ENCODE data around the gene EDEM3.

Gene EDEM3

DNA sequence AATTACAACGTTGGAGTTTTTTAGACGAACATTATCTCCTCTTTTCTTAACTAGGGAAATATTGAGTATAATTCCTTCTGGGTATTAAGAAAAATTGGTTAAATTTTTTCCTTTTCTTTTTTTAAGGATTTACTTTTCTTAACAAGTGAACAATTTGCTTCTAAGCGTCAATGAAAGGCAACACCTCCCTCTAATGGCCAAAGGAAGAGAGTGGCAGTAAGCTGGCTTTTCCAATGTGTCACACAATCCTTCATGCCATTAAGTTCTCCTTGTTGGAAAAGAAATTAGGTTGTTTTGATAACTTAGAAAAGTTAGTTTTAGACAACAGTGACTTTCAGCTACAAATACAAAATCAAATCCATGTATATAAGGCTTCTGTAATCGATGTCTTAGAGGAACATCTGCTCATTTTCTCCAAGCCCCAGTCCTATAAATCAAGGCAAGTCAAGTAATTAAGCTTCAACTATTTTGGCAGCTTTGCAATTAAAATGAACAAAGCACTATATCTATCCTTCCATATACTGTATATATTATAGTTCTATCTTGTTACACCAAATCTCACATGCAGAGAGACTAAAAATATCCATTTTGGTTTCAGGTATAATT lies 62.8 kb downstream of the EDEM3 start:
- Histone ChIP-seq H3K9ac (ENCODE audit: low read depth, low read length, poor library complexity, severe bottlenecking) (no peak overlapping the region), H3K9me3 (ENCODE audit: insufficient read depth, low read depth, low read length) (no peaks in the 10 kb centered on the region), H3K4me1 (ENCODE audit: insufficient read depth, low read length, poor library complexity, severe bottlenecking) (no peaks in the 10 kb centered on the region), H3F3A (ENCODE audit: low read depth) (no peaks in the 10 kb centered on the region), H3K79me2 (ENCODE audit: insufficient read depth, low read length) (no peaks in the 10 kb centered on the region), H4K20me1 (ENCODE audit: insufficient read depth, low read length, poor library complexity, severe bottlenecking) (no peaks in the 10 kb centered on the region), H3K4me3 (ENCODE audit: low read length, poor library complexity, severe bottlenecking) (no peak overlapping the region), H3K9me2 (replicated peaks; ENCODE audit: low read depth, low read length) (no peaks in the 10 kb centered on the region), H2AFZ (ENCODE audit: low read length) (no peak overlapping the region), H3K36me3 (ENCODE audit: insufficient read depth, low read length) (peaks cover 41% of the 10 kb centered on the region), H3K4me2 (ENCODE audit: low read depth, low read length, poor library complexity, severe bottlenecking) (no peak overlapping the region), H3K27me3 (ENCODE audit: insufficient read depth, low read length, poor library complexity, severe bottlenecking) (no peaks in the 10 kb centered on the region)
- no peak for TF ChIP-seq EZH2phosphoT487 (IDR thresholded peaks at IDR 0.05; ENCODE audit: borderline replicate concordance)
- TF ChIP-seq CTCF (conservative IDR thresholded peaks at IDR 0.05; ENCODE audit: low read length): peak; percentile 85

DNA sequence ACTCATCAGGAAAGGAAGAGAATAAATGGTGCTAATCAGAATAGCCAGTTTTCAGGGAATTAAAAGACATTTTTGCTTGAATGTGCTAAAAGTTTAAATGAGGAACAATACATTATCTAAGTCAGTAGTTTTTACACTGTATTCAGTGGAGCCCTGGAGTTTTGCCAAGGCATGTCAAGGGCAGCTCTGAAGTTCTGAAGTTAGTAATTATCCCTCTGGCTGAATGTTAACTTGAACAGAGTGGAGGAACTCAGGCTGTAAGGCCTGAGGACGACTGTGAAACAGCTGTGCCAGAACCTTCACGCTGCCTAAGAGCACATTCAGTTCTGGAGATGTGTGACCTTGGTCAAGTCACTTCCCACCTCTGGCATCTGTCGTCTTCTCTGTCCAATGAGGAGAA lies 68.1 kb downstream of the EDEM3 start:
- H3K36me3 ChIP-seq (ENCODE audit: insufficient read depth, low read length): no peaks in the 10 kb centered on the region
- no peaks in the 10 kb centered on the region for H3K9me3 ChIP-seq (ENCODE audit: insufficient read depth, low read depth, low read length)
- H4K20me1 ChIP-seq (ENCODE audit: insufficient read depth, low read length, poor library complexity, severe bottlenecking): no peaks in the 10 kb centered on the region
- no peak overlapping the region for H3K4me2 ChIP-seq (ENCODE audit: low read depth, low read length, poor library complexity, severe bottlenecking)
- no peaks in the 10 kb centered on the region for H3K79me2 ChIP-seq (ENCODE audit: insufficient read depth, low read length)
- H3K9me2 ChIP-seq (replicated peaks; ENCODE audit: low read depth, low read length): no peaks in the 10 kb centered on the region
- TF ChIP-seq EZH2phosphoT487 (IDR thresholded peaks at IDR 0.05; ENCODE audit: borderline replicate concordance) (no peak), CTCF (conservative IDR thresholded peaks at IDR 0.05; ENCODE audit: low read length) (no peak)
- no peaks in the 10 kb centered on the region for H3K27me3 ChIP-seq (ENCODE audit: insufficient read depth, low read length, poor library complexity, severe bottlenecking)
- H3K4me1 ChIP-seq (ENCODE audit: insufficient read depth, low read length, poor library complexity, severe bottlenecking): no peaks in the 10 kb centered on the region
- no peak overlapping the region for H3K9ac ChIP-seq (ENCODE audit: low read depth, low read length, poor library complexity, severe bottlenecking)
- no peaks in the 10 kb centered on the region for H3F3A ChIP-seq (ENCODE audit: low read depth)
- H3K4me3 ChIP-seq (ENCODE audit: low read length, poor library complexity, severe bottlenecking): no peak overlapping the region
- no peak overlapping the region for H2AFZ ChIP-seq (ENCODE audit: low read length)

GRCh38 chr1:184685116-184685515 lies 69.5 kb downstream of the EDEM3 start:
- H3K79me2 ChIP-seq (ENCODE audit: insufficient read depth, low read length): no peaks in the 10 kb centered on the region
- H4K20me1 ChIP-seq (ENCODE audit: insufficient read depth, low read length, poor library complexity, severe bottlenecking): no peaks in the 10 kb centered on the region
- H3F3A ChIP-seq (ENCODE audit: low read depth): no peaks in the 10 kb centered on the region
- no peak overlapping the region for H3K4me3 ChIP-seq (ENCODE audit: low read length, poor library complexity, severe bottlenecking)
- no peaks in the 10 kb centered on the region for H3K4me1 ChIP-seq (ENCODE audit: insufficient read depth, low read length, poor library complexity, severe bottlenecking)
- no peaks in the 10 kb centered on the region for H3K27me3 ChIP-seq (ENCODE audit: insufficient read depth, low read length, poor library complexity, severe bottlenecking)
- H3K36me3 ChIP-seq (ENCODE audit: insufficient read depth, low read length): no peaks in the 10 kb centered on the region
- no peaks in the 10 kb centered on the region for H3K9me2 ChIP-seq (replicated peaks; ENCODE audit: low read depth, low read length)
- TF ChIP-seq EZH2phosphoT487 (IDR thresholded peaks at IDR 0.05; ENCODE audit: borderline replicate concordance) (no peak), CTCF (conservative IDR thresholded peaks at IDR 0.05; ENCODE audit: low read length) (no peak)
- no peaks in the 10 kb centered on the region for H3K9me3 ChIP-seq (ENCODE audit: insufficient read depth, low read depth, low read length)
- no peak overlapping the region for H3K9ac ChIP-seq (ENCODE audit: low read depth, low read length, poor library complexity, severe bottlenecking)
- no peak overlapping the region for H3K4me2 ChIP-seq (ENCODE audit: low read depth, low read length, poor library complexity, severe bottlenecking)
- H2AFZ ChIP-seq (ENCODE audit: low read length): no peak overlapping the region

Measured in Loucy (cell line).